Renal cortex interstitium (tissue), 11 donors: ENCODE data around the gene NISCH. TPM values are rescaled to one million over a fixed set of nuclear protein-coding genes. Genes with fewer than 3 reads are reported as not detected.

Experiments
- DNase-seq, 11 donors: peaks; one replicate each; pipeline ENCODE4 v3.0.0-alpha.2; 2013; ENCODE audit warnings: low read depth in 9 of 11, low spot score in 4 of 11; ENCODE audit errors: extremely low read depth in 1 of 11
- polyA plus RNA-seq, 3 donors: library from polyadenylated mRNA; unstranded; fragments of 120-200 nt; gene quantifications; one replicate each; pipeline ENCODE4 v1.2.1, GENCODE V29; 2013; ENCODE audit not compliant: insufficient read length in 3 of 3

Gene NISCH
- polyA plus RNA-seq, 3 donors: 99.3 to 150 (median 115) TPM

- no peak for DNase-seq
Observed at GRCh38 chr3:52432225-52432624, 23.2 kb upstream of the NISCH start.

DNA sequence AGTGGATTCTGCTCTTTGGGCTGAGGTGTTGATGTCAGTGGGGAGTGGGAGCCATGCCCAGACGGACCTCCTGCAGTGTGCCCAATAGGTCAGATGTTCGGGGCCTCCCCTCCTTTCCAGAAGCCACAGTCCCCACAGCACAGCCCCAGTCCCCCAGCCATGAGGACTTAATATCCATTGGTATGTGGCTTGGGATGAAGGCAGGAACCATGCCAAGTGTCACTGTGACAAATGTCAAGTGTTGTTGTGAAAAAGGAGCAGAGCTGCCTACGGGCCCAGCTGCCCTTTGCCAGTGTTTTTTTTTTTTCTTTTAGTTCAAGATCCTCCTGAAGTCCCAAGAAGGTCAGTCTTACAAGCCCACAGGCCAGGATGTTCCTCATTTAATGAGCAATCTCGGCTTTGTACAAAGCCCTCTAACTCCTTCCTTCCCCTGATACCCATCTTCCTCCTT is 22.7 kb upstream of the NISCH start:
- no peak for DNase-seq

DNA sequence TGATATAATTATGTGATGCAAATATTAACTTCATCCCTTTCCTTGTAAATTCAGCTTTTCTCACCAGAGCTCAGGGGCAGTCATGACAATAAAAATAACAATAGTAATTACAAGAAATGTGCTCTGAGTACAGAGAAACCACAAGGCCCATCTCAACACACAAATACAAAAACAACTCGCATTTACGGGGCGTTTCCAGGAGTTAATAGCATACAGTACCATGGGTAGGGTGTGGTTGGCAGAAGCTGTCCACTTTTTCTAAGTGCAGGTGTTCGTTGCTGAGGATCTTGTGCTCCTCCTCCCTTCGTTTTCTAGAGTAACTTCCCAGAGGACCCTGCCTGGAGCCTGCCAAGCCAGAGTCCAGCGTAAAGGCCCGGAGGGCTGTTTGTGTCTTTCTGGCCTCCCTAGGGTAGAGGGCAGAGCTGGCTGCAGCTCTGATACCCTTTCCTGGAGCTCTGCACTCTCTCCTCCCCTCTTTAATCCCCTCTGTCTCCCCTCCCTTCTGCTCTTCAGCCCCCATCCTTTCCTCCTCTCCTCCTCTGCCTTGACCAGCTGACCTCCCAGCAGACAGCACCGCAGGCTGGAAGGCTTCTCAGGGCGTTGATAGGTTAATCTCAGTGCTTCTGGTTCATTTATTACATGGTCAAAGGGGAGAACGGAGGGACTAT is 21.9 kb upstream of the NISCH start:
- DNase-seq: no peak

- no peak for DNase-seq
Observed at GRCh38 chr3:52433996-52434479, 21.4 kb upstream of the NISCH start.

DNA sequence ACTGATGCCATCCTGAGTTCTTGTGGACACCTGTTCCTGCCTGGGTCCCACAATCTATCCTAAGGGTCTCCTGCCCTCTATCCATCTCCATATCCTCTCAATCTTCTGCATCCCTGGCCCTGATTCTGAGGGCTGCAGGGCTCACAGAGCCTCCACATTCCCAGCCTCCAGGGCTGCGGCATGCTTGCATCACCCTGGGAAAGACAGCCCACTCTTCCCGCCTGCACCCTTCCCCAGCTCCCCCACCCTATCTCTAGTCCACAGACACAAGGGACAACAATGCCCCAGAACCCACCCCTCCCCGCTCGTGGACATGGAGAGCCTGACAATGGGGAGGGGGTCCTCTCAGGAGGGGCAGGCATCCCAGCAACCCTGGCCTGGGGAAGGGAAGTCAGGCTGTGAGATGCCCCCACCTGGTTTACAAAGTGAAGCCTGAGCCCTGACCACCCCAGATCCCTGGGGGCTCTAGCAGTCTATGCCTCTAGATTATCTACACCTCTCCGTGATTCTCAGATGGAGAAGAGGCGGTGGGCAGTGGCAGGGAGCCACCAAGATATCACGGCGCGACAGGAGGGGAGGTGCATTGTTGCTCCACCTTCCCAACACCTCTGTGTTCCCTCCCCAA is 20.8 kb upstream of the NISCH start:
- no peak for DNase-seq

- DNase-seq: no peak
Observed at GRCh38 chr3:52435246-52436101, 19.9 kb upstream of the NISCH start.

GRCh38 chr3:52436500-52437149 is 18.8 kb upstream of the NISCH start:
- DNase-seq: peak in 2 of 11 donors; percentile 47 to 48

DNA sequence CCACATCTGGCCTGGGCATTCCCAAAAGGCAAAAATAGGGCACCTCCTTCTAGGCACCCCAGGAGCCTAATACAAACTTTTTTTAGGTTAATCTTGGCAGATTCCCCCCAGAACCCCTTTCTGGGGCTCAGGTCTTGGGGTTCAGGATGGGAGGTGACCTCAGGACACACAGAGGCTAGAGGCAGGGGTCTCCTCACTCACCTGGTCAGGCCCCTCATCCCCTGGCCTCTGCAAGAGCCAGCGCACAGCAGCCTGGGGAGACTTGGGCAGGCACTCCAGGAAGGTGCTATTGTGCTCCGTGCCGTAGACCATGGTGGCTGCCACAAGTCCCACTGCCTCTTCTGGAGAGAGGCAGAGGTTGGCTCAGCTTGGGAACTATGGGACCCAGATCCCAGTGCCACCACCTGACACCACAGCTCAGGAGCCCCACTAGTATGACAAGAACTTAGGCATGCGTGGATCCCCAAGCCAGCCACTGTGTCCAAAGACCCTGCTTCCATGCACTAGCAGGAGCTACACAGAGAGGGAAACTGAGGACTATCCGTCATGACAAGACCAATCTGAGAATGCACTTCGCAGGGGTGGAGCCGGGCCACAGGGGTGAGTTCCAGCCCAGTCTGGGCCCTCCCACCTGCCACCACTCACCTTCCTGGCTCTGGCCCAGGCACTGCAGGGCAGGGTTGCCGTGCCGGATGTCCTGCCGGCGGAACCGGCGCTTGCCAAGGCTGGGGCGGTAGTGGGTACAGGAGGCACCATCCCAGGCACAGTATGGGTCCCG is 17.9 kb upstream of the NISCH start:
- no peak for DNase-seq

- DNase-seq: no peak
Observed at GRCh38 chr3:52438104-52438376, 17.4 kb upstream of the NISCH start.

DNA sequence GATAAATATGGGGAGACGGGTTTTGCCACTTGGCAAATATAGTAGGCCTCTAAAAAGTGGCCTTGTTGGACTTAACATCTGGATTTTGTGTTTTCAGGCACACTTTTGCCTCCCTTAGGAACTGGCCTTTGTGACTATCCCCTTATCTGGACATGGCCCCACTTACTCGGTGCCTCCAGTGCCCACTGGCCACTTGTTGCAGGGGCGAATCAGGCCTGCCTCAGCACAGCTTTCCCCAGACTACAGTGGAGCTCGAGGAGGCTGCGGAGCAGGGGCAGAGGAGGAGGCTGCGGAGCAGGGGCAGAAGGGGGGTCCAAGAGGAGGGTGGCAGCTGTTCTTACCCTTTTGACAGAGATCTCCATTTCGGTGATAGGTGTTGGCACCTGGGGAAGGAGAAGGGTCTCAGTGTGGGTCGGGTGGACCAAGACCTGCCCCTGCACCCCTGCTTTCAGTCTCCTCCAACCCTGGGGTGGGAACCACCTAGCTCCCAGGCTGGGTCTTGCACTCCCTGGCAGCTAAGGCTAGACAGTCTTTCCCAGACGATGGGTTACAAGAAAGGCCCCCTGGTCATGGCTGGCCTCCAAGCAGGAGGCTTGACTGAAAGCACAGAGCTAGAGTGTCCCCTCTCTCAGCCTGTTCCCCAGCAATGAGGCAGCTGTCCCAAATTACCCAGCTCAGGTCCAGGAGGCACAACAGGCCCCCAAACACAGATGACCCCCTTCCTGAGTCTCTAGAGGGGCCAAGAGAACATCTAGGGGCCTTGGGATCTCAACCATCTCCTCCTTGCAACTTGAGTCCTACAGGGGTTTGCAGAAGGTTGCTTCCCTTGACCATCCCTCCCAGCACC is 16.6 kb upstream of the NISCH start:
- no peak for DNase-seq

DNA sequence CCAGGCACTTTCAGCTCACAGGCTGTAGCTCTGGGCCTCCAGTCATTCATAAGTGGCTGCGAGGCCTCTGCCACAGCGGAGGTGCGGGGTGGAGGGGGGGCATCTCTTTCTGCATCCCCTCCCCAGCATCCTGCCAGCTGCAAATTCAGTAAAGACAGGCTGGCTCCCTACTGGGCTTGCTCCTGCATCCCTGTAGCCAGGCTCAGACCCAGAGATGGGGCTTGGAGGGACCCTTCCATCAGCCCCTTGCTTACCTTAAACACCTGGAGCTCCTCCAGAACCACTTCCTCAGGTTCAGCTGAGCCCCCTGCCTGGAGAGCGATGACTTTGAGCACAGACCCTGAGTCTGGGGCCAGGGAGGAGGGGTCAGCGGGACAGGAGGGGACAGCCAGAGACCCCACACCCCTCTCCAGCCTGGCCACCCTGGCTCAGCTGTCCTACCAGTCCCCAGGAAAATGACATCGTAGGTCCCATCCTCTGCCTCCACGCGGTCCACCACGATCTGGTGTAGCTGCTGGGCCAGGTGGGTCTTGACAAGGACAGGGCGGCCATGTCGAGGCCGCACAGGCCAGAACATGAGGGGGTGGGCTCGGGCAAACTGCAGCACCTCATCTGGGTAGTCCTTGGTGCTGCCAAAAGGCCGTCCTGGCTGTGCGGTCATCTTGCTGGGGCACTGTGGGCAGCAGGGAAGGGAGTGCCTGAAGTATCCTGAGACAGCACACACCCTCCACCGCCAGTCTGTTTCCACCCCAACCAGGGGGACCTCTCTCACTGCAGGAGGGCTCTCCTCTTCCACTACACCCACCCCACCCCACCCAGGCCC is 15.8 kb upstream of the NISCH start:
- no peak for DNase-seq

GRCh38 chr3:52440249-52440551 is 15.2 kb upstream of the NISCH start:
- no peak for DNase-seq

DNA sequence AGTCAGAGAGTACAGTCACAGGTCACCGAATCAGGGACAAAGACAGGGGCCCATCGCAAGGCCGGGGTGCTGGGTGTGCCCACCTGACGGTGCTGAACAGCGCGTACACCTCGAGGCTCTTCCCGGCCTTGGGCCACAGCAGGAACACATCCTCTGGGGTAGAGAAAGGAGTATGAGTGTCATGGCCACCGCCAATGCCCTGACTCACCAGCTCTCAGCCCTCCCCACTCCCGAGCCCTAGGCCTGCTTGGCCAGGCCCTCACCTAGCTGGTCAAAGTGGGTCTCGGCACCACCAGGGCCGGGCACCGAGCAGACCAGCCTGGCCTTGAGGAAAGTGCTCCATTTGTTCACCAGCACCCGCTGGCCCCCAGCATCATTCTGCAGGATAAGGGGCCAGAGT is 14.7 kb upstream of the NISCH start:
- DNase-seq: no peak

DNA sequence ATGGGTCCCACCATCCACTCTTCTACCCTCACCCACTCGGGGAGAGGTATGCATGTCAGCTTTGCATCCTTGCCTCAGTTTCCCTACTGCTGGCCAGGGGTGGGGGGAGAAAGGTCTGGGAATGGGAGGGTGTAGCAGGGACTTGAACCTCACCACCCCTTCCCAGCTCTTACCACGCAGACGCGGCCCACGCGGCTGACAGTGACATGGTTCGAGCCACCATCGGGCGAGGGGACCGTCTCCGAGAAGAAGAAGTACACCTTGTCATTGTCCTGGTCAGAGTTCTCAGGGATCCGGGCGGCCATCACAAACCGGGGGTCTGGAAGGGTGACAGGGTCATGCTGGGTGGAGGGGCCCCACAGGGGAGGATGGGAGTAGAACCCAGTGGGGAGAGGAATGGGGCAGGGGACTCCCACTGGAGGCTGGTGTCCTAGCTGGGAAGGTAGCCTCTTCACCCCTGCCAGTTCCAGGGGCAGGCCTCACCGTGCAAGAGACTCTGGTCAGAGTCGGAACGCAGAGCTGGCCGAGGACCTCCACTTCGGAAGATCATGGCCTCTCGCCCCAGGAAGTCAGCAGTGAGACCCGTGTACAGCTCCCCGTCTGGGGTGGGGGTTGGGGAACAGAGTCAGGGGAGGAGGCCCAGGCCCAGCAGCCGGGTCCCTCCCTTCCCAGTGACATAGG is 14.2 kb upstream of the NISCH start:
- no peak for DNase-seq

DNA sequence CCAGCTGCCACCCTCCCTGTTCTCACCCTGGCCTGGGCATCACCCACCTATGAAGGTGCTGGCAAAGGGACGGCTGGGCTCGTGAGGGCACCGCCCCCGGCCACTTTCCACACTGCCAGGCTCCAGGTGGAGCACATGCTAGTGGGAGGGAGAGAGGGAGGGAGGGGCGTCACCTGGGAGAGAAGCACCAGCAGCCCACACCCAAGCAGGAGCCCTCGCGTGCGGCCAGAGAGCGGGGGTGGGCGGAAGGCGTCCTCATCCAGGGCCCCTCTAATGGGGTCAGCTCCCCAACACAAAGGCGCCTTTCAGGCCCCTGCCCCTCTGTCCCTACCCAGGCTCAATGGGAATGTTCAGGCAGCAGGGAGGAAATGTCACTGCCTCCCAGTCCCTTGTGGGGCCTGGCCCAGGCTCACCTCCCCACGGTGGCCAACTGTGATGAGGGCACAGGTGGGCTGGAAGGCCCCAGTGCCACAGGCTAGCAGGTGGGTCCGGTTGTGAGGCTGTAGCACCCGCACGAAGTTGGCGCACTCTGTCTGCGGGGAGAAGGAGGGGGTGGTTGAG is 13.6 kb upstream of the NISCH start:
- no peak for DNase-seq

GRCh38 chr3:52442409-52443267 is 12.8 kb upstream of the NISCH start:
- no peak for DNase-seq
